Thoracic aorta (tissue), 2 donors: Measurements from ENCODE around the gene CGREF1. TPM values are rescaled to one million over a fixed set of nuclear protein-coding genes. Genes with fewer than 3 reads are reported as not detected.

ENCODE experiments used
- ATAC-seq: fragments of 150-250 bp; one replicate; pipeline ENCODE4 v1.8.0; 2017; ENCODE audit warnings: low read depth; ENCODE audit not compliant: insufficient number of reproducible peaks, low FRiP score
- DNase-seq: peaks from one replicate; pipeline ENCODE4 v3.0.0-alpha.2; 2020; ENCODE audit warnings: low spot score
- H3K27ac ChIP-seq, 2 donors: fragments of 200-600 bp; sonication (generic); 1 replicate in 1 of 2; 2 replicates in 1 of 2; pipeline ENCODE4 v1.5.1; 2016; ENCODE audit warnings: mild to moderate bottlenecking in 2 of 2, moderate library complexity in 2 of 2
- H3K27me3 ChIP-seq: fragments of 200-600 bp; sonication (generic); replicated peaks from 2 replicates; pipeline ENCODE4 v1.6.0; 2016; ENCODE audit warnings: mild to moderate bottlenecking; ENCODE audit not compliant: insufficient read depth
- H3K36me3 ChIP-seq: fragments of 200-600 bp; sonication (generic); one replicate; pipeline ENCODE4 v1.5.1; 2016
- H3K4me1 ChIP-seq, 2 donors: fragments of 200-600 bp; sonication (generic); 1 replicate in 1 of 2; 2 replicates in 1 of 2; pipeline versions ENCODE4 v1.5.1 to v1.6.0; 2016; ENCODE audit warnings: low read depth in 2 of 2, mild to moderate bottlenecking in 1 of 2; ENCODE audit not compliant: control insufficient read depth in 1 of 2
- H3K4me3 ChIP-seq: fragments of 200-600 bp; sonication (generic); 2 replicates; pipeline ENCODE4 v1.5.1; 2016; ENCODE audit warnings: mild to moderate bottlenecking
- H3K9me3 ChIP-seq: fragments of 200-600 bp; sonication (generic); 2 replicates; pipeline ENCODE4 v1.5.1; 2016
- CTCF ChIP-seq: fragments of 200-600 bp; sonication (generic); IDR thresholded peaks from one replicate; pipeline ENCODE4 v1.5.1; 2019; ENCODE audit warnings: antibody characterized with exemption
- total RNA-seq, 2 donors: library from RNA; depleted of rRNA; stranded (reverse); fragments of >200 nt; gene quantifications; one replicate each; pipeline versions ENCODE4 v1.1.0 to v1.2.3, GENCODE V29; 2016

CGREF1 gene
- total RNA-seq, 2 donors from 2014 or later: 18.8 to 19.8 TPM

DNA sequence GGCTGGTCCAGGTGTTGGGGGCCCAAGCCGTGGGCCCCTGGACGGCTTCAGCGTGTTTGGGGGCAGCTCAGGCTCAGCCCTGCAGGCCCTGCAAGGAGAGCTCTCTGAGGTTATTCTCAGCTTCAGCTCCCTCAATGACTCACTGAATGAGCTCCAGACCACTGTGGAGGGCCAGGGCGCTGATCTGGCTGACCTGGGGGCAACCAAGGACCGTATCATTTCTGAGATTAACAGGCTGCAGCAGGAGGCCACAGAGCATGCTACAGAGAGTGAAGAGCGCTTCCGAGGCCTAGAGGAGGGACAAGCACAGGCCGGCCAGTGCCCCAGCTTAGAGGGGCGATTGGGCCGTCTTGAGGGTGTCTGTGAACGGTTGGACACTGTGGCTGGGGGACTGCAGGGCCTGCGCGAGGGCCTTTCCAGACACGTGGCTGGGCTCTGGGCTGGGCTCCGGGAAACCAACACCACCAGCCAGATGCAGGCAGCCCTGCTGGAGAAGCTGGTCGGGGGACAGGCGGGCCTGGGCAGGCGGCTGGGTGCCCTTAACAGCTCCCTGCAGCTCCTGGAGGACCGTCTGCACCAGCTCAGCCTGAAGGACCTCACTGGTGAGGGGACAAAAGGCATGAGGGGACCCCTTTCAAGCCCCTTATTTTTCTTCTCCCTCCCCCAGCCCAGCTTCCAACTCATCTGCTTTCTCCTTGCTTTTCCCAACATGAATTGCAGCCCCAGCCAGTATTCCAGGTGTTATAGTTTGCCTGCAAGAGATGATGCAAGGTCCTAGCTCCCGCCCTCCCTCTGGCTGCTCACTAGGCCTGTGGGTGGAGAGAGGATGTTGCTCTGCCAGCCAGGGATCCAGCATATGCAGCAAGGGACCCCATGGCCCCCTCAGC lies 35.3 kb downstream of the CGREF1 start:
- no peaks in the 10 kb centered on the region for H3K9me3 ChIP-seq
- H3K27ac ChIP-seq: no peak overlapping the region
- TF ChIP-seq CTCF: no peak
- ATAC-seq: no peak
- H3K36me3 ChIP-seq: peaks cover 14% of the 10 kb centered on the region
- H3K4me1 ChIP-seq: peaks cover 34 to 67% of the 10 kb centered on the region in 2 donors
- no peak overlapping the region for H3K4me3 ChIP-seq
- H3K27me3 ChIP-seq: no peaks in the 10 kb centered on the region
- no peak for DNase-seq

GRCh38 chr2:27082773-27083409 lies 36.0 kb downstream of the CGREF1 start:
- peaks cover 35 to 66% of the 10 kb centered on the region in 2 donors for H3K4me1 ChIP-seq
- H3K27ac ChIP-seq: no peak overlapping the region
- no peaks in the 10 kb centered on the region for H3K27me3 ChIP-seq
- no peaks in the 10 kb centered on the region for H3K9me3 ChIP-seq
- DNase-seq (no peak), ATAC-seq (no peak)
- peaks cover 14% of the 10 kb centered on the region for H3K36me3 ChIP-seq
- no peak overlapping the region for H3K4me3 ChIP-seq
- no peak for TF ChIP-seq CTCF

GRCh38 chr2:27081984-27082772 lies 36.8 kb downstream of the CGREF1 start:
- H3K4me3 ChIP-seq: no peak overlapping the region
- H3K9me3 ChIP-seq: no peaks in the 10 kb centered on the region
- DNase-seq (no peak), ATAC-seq (no peak)
- no peaks in the 10 kb centered on the region for H3K27me3 ChIP-seq
- peak overlapping the region in 1 of 2 donors; percentile 60 for H3K27ac ChIP-seq
- H3K36me3 ChIP-seq: peaks cover 14% of the 10 kb centered on the region
- H3K4me1 ChIP-seq: peaks cover 36 to 66% of the 10 kb centered on the region in 2 donors
- TF ChIP-seq CTCF: no peak

GRCh38 chr2:27080603-27080936 lies 38.4 kb downstream of the CGREF1 start:
- no peak for ATAC-seq

More at GRCh38 chr2:27080603-27080936, 38.4 kb downstream of the CGREF1 start:
- peaks cover 34 to 72% of the 10 kb centered on the region in 2 donors for H3K4me1 ChIP-seq
- no peak for TF ChIP-seq CTCF
- H3K36me3 ChIP-seq: peaks cover 14% of the 10 kb centered on the region
- H3K9me3 ChIP-seq: no peaks in the 10 kb centered on the region
- H3K4me3 ChIP-seq: peak overlapping the region; percentile 77
- peak overlapping the region; percentile 87 to 98 for H3K27ac ChIP-seq
- no peaks in the 10 kb centered on the region for H3K27me3 ChIP-seq
- DNase-seq: no peak
